GM12878 (cell line): ENCODE results near the gene VPS8.

ENCODE experiments used
- CTCF ChIP-seq, 3 experiments: IDR thresholded peaks in 2 of 3; conservative IDR thresholded peaks in 1 of 3; 2 replicates each; pipeline ENCODE4 v1.5.1; 2011; ENCODE audit warnings: low read depth in 3 of 3, low read length in 3 of 3, mild to moderate bottlenecking in 3 of 3, control low read depth in 2 of 3, moderate library complexity in 2 of 3, inconsistent platforms in 1 of 3, mixed read lengths in 1 of 3; ENCODE audit not compliant: control insufficient read depth in 2 of 3, insufficient read depth in 1 of 3; ENCODE audit errors: extremely low read depth in 1 of 3
- ESRRA ChIP-seq: IDR thresholded peaks from 2 replicates; pipeline ENCODE4 v1.6.1; 2012; ENCODE audit warnings: mild to moderate bottlenecking, low read length, improper control_type of control experiment
- EZH2 ChIP-seq: IDR thresholded peaks from 2 replicates; pipeline ENCODE4 v1.6.1; 2012; ENCODE audit warnings: low read depth, mild to moderate bottlenecking, control low read depth, inconsistent platforms, low read length, borderline replicate concordance; ENCODE audit not compliant: control insufficient read depth
- IRF4 ChIP-seq: IDR thresholded peaks from 2 replicates; pipeline ENCODE4 v1.6.1; 2011; ENCODE audit warnings: low read depth, low read length
- POLR2AphosphoS5 ChIP-seq: IDR thresholded peaks from 2 replicates; pipeline ENCODE4 v1.6.1; 2011; ENCODE audit warnings: mild to moderate bottlenecking, low read length, inconsistent platforms
- REST ChIP-seq: IDR thresholded peaks from 2 replicates; pipeline ENCODE4 v1.6.1; 2012; ENCODE audit warnings: mild to moderate bottlenecking, low read depth, low read length
- ZBTB33 ChIP-seq: fragments of 450-650 bp; IDR thresholded peaks from 2 replicates; pipeline ENCODE4 v1.6.1; 2017; ENCODE audit warnings: mild to moderate bottlenecking

- TF ChIP-seq CTCF (IDR thresholded peaks at IDR 0.05 in 2 of 3, conservative IDR thresholded peaks at IDR 0.05 in 1 of 3; ENCODE audit: control insufficient read depth in 2 of 3, extremely low read depth in 1 of 3, insufficient read depth in 1 of 3, low read depth in 3 of 3, low read length in 3 of 3) (no peak), ESRRA (no peak), EZH2 (no peak), REST (no peak), ZBTB33 (no peak), IRF4 (no peak), POLR2AphosphoS5 (no peak)
Observed at GRCh38 chr3:184993394-184993793, 181.4 kb downstream of the VPS8 start.
